Measurements from ENCODE around the gene CHST8.

Gene CHST8

GRCh38 chr19:33748231-33748630 lies 126.5 kb downstream of the CHST8 start:
- FAIRE-seq: no peak

GRCh38 chr19:33749016-33749415 lies 127.3 kb downstream of the CHST8 start:
- FAIRE-seq: no peak

GRCh38 chr19:33749619-33750175 lies 127.9 kb downstream of the CHST8 start:
- FAIRE-seq: no peak

GRCh38 chr19:33750587-33751435 lies 129.1 kb downstream of the CHST8 start:
- no peak for FAIRE-seq

GRCh38 chr19:33751436-33751770 lies 129.7 kb downstream of the CHST8 start:
- FAIRE-seq: no peak

GRCh38 chr19:33752018-33752800 lies 130.5 kb downstream of the CHST8 start:
- FAIRE-seq: no peak

- no peak for FAIRE-seq
Observed at GRCh38 chr19:33752945-33753344, 131.2 kb downstream of the CHST8 start.

- FAIRE-seq: no peak
Observed at GRCh38 chr19:33754361-33754760, 132.6 kb downstream of the CHST8 start.

- FAIRE-seq: no peak
Observed at GRCh38 chr19:33755099-33756035, 133.6 kb downstream of the CHST8 start.

GRCh38 chr19:33756177-33756576 lies 134.4 kb downstream of the CHST8 start:
- no peak for FAIRE-seq

- no peak for FAIRE-seq
Observed at GRCh38 chr19:33758541-33759013, 136.8 kb downstream of the CHST8 start.

GRCh38 chr19:33759356-33759755 lies 137.6 kb downstream of the CHST8 start:
- FAIRE-seq: no peak

- FAIRE-seq: no peak
Observed at GRCh38 chr19:33763633-33764371, 142.0 kb downstream of the CHST8 start.

- no peak for FAIRE-seq
Observed at GRCh38 chr19:33766623-33767022, 144.9 kb downstream of the CHST8 start.

GRCh38 chr19:33767898-33768413 lies 146.2 kb downstream of the CHST8 start:
- FAIRE-seq: no peak

- no peak for FAIRE-seq
Observed at GRCh38 chr19:33769208-33769607, 147.5 kb downstream of the CHST8 start.

GRCh38 chr19:33770107-33770506 lies 148.4 kb downstream of the CHST8 start:
- no peak for FAIRE-seq

GRCh38 chr19:33771384-33772101 lies 149.8 kb downstream of the CHST8 start:
- FAIRE-seq: no peak

GRCh38 chr19:33772102-33772857 lies 150.5 kb downstream of the CHST8 start:
- no peak for FAIRE-seq

- no peak for FAIRE-seq
Observed at GRCh38 chr19:33772858-33773180, 151.1 kb downstream of the CHST8 start.

Measured in endometrium (tissue), 2 donors.